GM13977 (cell line): ENCODE results near the gene TMEM38B.
"Not testable (repeated sequence)": the region's sequence is repeated elsewhere in the genome, so short reads cannot be mapped to it uniquely, and the experiment has no call there.

Source experiments
- DNase-seq: peaks from one replicate; pipeline ENCODE4 v3.0.0; 2012; ENCODE audit warnings: low spot score
- CTCF ChIP-seq: IDR thresholded peaks from 2 replicates; pipeline ENCODE4 v1.5.1; 2012; ENCODE audit warnings: mild to moderate bottlenecking, control low read depth; ENCODE audit not compliant: insufficient read depth; ENCODE audit errors: extremely low read depth, missing control alignments
- in situ Hi-C: fragments of 300-500 bp; cut with MboI; formaldehyde crosslinking; loops from one replicate; pipeline ENCODE4 v1.12.0; 2022; ENCODE audit warnings: low sequenced_read_pairs, low pct_unique_long_range_greater_than_20kb, mixed read lengths, inconsistent platforms; ENCODE audit not compliant: unreplicated experiment

TMEM38B gene

GRCh38 chr9:105712773-105713172 lies 18.4 kb downstream of the TMEM38B start:
- TF ChIP-seq CTCF, result no peak
- no peak for DNase-seq
- in situ Hi-C loops, result loop anchor here (25.0 kb wide), 1 partner anchor 275 kb away; the partner anchor contains the start of gene FSD1L

- DNase-seq, result no peak
- TF ChIP-seq CTCF, result no peak
- in situ Hi-C loops, result loop anchor here (25.0 kb wide), 1 partner anchor 276 kb away; the partner anchor contains the start of gene FSD1L
Measured at GRCh38 chr9:105713260-105714019, 19.1 kb downstream of the TMEM38B start.

GRCh38 chr9:105714020-105714331 lies 19.6 kb downstream of the TMEM38B start:
- in situ Hi-C loops, result loop anchor here (25.0 kb wide), 1 partner anchor 277 kb away; the partner anchor contains the start of gene FSD1L

GRCh38 chr9:105716146-105716545 lies 21.8 kb downstream of the TMEM38B start:
- no peak for TF ChIP-seq CTCF
- no peak for DNase-seq
- in situ Hi-C loops, result loop anchor here (25.0 kb wide), 1 partner anchor 279 kb away; the partner anchor contains the start of gene FSD1L

More at GRCh38 chr9:105714020-105714331, 19.6 kb downstream of the TMEM38B start:
- no peak for TF ChIP-seq CTCF
- DNase-seq, result no peak

- in situ Hi-C loops, result loop anchor here (25.0 kb wide), 1 partner anchor 285 kb away; the partner anchor contains the start of gene FSD1L
- no peak for TF ChIP-seq CTCF
- no peak for DNase-seq
Measured at GRCh38 chr9:105722099-105722498, 27.8 kb downstream of the TMEM38B start.

- in situ Hi-C loops, result no loop called here
- no peak for TF ChIP-seq CTCF
- no peak for DNase-seq
Measured at GRCh38 chr9:105725370-105725769, 31.0 kb downstream of the TMEM38B start.

- DNase-seq, in situ Hi-C loops: not testable (repeated sequence)
Measured at GRCh38 chr9:105728230-105728629, 33.9 kb downstream of the TMEM38B start.

GRCh38 chr9:105731420-105731819 lies 37.1 kb downstream of the TMEM38B start:
- in situ Hi-C loops, DNase-seq: not testable (repeated sequence)
